Spleen (tissue), 11 donors: ENCODE measurements around the gene KMT2D. TPM values are rescaled to one million over a fixed set of nuclear protein-coding genes. Genes with fewer than 3 reads are reported as not detected.

Experiments used
- DNase-seq: peaks from one replicate; pipeline ENCODE4 v3.0.0-alpha.2; 2020
- H3K27ac ChIP-seq, 8 donors: fragments of 200-600 bp; sonication (generic) in 7 of 8; 1 replicate in 4 of 8; 2 replicates in 4 of 8; pipeline versions ENCODE4 v1.5.0 to v1.8.0; 2016 to 2021; ENCODE audit warnings: inconsistent platforms in 4 of 8, mild to moderate bottlenecking in 4 of 8, moderate library complexity in 1 of 8
- H3K27me3 ChIP-seq, 7 donors: fragments of 200-600 bp; sonication (generic) in 6 of 7; replicated peaks in 1 of 7; 1 replicate in 4 of 7; 2 replicates in 3 of 7; pipeline versions ENCODE4 v1.5.0 to v1.8.0; 2016 to 2021; ENCODE audit warnings: inconsistent platforms in 3 of 7, mild to moderate bottlenecking in 1 of 7
- H3K36me3 ChIP-seq, 6 donors: fragments of 200-600 bp; sonication (generic) in 5 of 6; 1 replicate in 4 of 6; 2 replicates in 2 of 6; pipeline versions ENCODE4 v1.5.0 to v1.8.0; 2016 to 2021; ENCODE audit warnings: inconsistent platforms in 2 of 6
- H3K4me1 ChIP-seq, 6 donors: fragments of 200-600 bp; sonication (generic) in 5 of 6; 1 replicate in 3 of 6; 2 replicates in 3 of 6; pipeline versions ENCODE4 v1.5.0 to v1.8.0; 2016 to 2021; ENCODE audit warnings: inconsistent platforms in 3 of 6
- H3K4me3 ChIP-seq, 8 donors: fragments of 200-600 bp; sonication (generic) in 7 of 8; 1 replicate in 4 of 8; 2 replicates in 4 of 8; pipeline versions ENCODE4 v1.5.0 to v1.8.0; 2016 to 2021; ENCODE audit warnings: inconsistent platforms in 4 of 8, mild to moderate bottlenecking in 4 of 8, moderate library complexity in 2 of 8
- H3K9me3 ChIP-seq, 8 donors: fragments of 200-600 bp; sonication (generic) in 7 of 8; 1 replicate in 4 of 8; 2 replicates in 4 of 8; pipeline versions ENCODE4 v1.5.0 to v1.8.0; 2016 to 2021; ENCODE audit warnings: inconsistent platforms in 4 of 8
- CTCF ChIP-seq, 11 experiments: fragments of 200-600 bp in 7 of 11; fragments of 450-650 bp in 4 of 11; sonication (generic) in 4 of 11; IDR thresholded peaks in 8 of 11; conservative IDR thresholded peaks in 3 of 11; 1 replicate in 7 of 11; 2 replicates in 4 of 11; pipeline versions ENCODE4 v1.4.0 to v1.8.0; 2016 to 2021; ENCODE audit warnings: antibody characterized with exemption in 11 of 11, inconsistent platforms in 4 of 11, mild to moderate bottlenecking in 1 of 11
- POLR2A ChIP-seq, 3 donors: fragments of 450-650 bp; IDR thresholded peaks; one replicate each; pipeline ENCODE4 v1.5.1; 2017; ENCODE audit warnings: antibody characterized with exemption in 3 of 3, mild to moderate bottlenecking in 1 of 3
- POLR2AphosphoS5 ChIP-seq, 3 donors: sonication (generic); formaldehyde crosslinking; IDR thresholded peaks; one replicate each; pipeline ENCODE4 v1.5.1; 2017; ENCODE audit warnings: antibody characterized with exemption in 3 of 3
- WGBS, 5 donors: extraction: QIAGEN DNeasy Blood & Tissue Kit in 3 of 5; methylation state at CpG; one replicate each; pipeline versions ENCODE4 v1.1.5 to v1.1.7; 2013 to 2018; 5-methylcytosine and 5-hydroxymethylcytosine counted together
- intact Hi-C: fragments of 100-400 bp; cut with DNase I; formaldehyde crosslinking; loops from one replicate; pipeline ENCODE4 v1.15.0; 2023; ENCODE audit warnings: low total_unique reads
- polyA plus RNA-seq, 3 donors: library from polyadenylated mRNA; stranded (reverse); fragments of 200-250 nt; gene quantifications; one replicate each; pipeline ENCODE4 v1.2.1, GENCODE V29; 2013
- total RNA-seq, 7 donors: library from RNA; depleted of rRNA in 3 of 7; stranded (reverse); fragments of >200 nt in 3 of 7; fragmentation: NEBNext Ultra II Directional in 4 of 7; extraction: Animal tissue kit (Norgen Biotek cat#: 25700) in 4 of 7; gene quantifications; one replicate each; pipeline versions ENCODE4 v1.1.0 to v1.2.1, GENCODE V29; 2016 to 2021
- donor health status: healthy with polysubstance abuse.
- donor health status: DM: no; HTN: no; CAD: no; lungs with moderate emphysema.
- donor health status: DM: no; HTN: no; CAD: no.
- donor health status: Bipolar disorder and iron deficiency.
- donor health status: healthy.
- donor health status: DM: no; HTN: no; CAD: no.
- donor health status: DM: yes; HTN: yes; CAD: no.

The KMT2D gene
- total and polyA plus RNA-seq, 10 donors: 5.1 to 172 (median 140) TPM

DNA sequence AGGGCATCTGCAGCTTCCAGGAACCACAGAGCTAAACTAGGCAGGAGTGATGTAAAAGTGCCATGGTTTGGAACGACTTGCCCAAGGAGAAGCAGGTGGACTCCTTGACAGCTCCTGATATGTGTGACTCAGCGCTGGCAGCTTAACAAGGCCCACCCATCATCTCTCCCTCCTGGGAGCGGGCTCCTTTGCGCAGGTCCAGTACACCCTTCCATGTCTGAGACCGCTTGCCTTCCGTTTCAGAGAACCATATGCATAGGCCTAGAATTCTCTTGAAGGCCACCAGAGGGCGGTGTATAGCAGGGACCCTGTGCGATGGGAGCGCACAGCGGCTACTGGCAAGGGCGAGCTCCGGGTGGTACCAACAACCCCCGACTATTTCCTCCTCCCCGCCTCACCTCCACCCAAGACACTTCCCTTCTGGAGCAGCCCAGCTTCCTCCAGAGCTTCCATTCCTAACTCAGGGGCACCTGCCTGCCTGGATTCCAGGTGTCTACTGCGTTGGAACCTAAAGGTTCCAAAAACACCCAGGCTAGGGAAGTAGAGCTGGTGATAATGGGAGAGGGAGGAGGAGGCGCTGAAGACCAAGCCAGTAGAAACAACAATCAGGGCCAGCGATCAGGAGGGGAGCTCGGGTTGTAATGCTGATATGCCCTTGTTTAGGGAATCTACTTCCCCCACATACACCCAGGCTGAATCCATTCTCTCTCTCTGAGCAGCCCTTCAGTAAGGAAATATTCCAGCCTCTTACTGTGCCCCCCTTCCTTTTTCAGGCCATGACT lies 27.7 kb upstream of the KMT2D start:
- 1 to 4% (median 1%) methylated on average over 16 to 18 of the region's 18 CpGs for WGBS, 5 donors
- H3K27me3 ChIP-seq: peaks cover 0 to 56% (median 47%) of the 10 kb centered on the region in 7 donors

DNA sequence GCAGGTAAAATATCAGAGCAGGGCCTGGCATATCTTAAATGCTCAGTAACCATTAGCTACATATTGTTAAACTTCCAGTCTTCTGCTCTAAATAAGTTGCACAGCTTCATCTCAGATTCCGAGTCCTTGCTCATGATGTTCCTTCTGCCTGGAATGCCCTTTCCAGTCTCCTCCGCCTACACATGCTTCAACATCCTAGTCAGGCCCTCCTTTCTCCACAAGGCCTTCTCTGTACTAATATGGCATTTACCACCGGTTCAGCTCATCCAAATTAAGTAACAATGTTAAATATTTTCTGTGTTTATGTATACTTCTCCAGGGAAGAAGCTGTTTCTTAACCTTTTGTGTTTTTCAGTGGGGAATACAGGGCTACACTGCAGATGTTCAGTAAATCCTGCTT lies 25.5 kb upstream of the KMT2D start:
- Histone ChIP-seq H3K27me3 (peaks cover 0 to 33% (median 26%) of the 10 kb centered on the region in 7 donors), H3K9me3 (peaks cover 0 to 4% (median 0%) of the 10 kb centered on the region in 8 donors), H3K4me1 (peaks cover 28 to 35% (median 33%) of the 10 kb centered on the region in 6 donors), H3K4me3 (no peak overlapping the region), H3K27ac (no peak overlapping the region), H3K36me3 (no peaks in the 10 kb centered on the region)
- DNase-seq: no peak
- WGBS, 5 donors: 70 to 91% (median 87%) methylated on average over 3 of the region's 3 CpGs
- TF ChIP-seq POLR2A (IDR thresholded peaks at IDR 0.05) (no peak), POLR2AphosphoS5 (IDR thresholded peaks at IDR 0.05) (no peak), CTCF (IDR thresholded peaks at IDR 0.05 in 8 of 11, conservative IDR thresholded peaks at IDR 0.05 in 3 of 11) (no peak)
- intact Hi-C loops: loop anchor here (5.0 kb wide), 2 partner anchors 36 to 151 kb away; no protein-coding TSS in a partner anchor

More for the DNA sequence above, 27.7 kb upstream of the KMT2D start:
- Histone ChIP-seq H3K36me3 (no peaks in the 10 kb centered on the region), H3K9me3 (peaks cover 0 to 4% (median 0%) of the 10 kb centered on the region in 8 donors), H3K27ac (no peak overlapping the region), H3K4me3 (peak overlapping the region in 2 of 8 donors; percentile 15 to 51), H3K4me1 (peaks cover 42 to 57% (median 54%) of the 10 kb centered on the region in 6 donors)
- TF ChIP-seq POLR2AphosphoS5 (IDR thresholded peaks at IDR 0.05) (peak; percentile 25 to 51 (median 45)), CTCF (IDR thresholded peaks at IDR 0.05 in 8 of 11, conservative IDR thresholded peaks at IDR 0.05 in 3 of 11) (peak; percentile 66 to 95 (median 90)), POLR2A (IDR thresholded peaks at IDR 0.05) (no peak)
- intact Hi-C loops: loop anchor here (5.0 kb wide), 2 partner anchors 34 to 149 kb away; no protein-coding TSS in a partner anchor
- peak; percentile 89 for DNase-seq

- no peak for DNase-seq
- TF ChIP-seq CTCF (IDR thresholded peaks at IDR 0.05 in 8 of 11, conservative IDR thresholded peaks at IDR 0.05 in 3 of 11) (no peak), POLR2A (IDR thresholded peaks at IDR 0.05) (no peak), POLR2AphosphoS5 (IDR thresholded peaks at IDR 0.05) (no peak)
- intact Hi-C loops: no loop called here
- 95 to 98% (median 97%) methylated on average over 3 of the region's 3 CpGs for WGBS, 5 donors
- Histone ChIP-seq H3K4me1 (peaks cover 11 to 18% (median 16%) of the 10 kb centered on the region in 6 donors), H3K27ac (no peak overlapping the region), H3K27me3 (peaks cover 0 to 17% (median 11%) of the 10 kb centered on the region in 7 donors), H3K4me3 (no peak overlapping the region), H3K9me3 (peaks cover 0 to 4% (median 0%) of the 10 kb centered on the region in 8 donors), H3K36me3 (no peaks in the 10 kb centered on the region)
Measured at GRCh38 chr12:49084438-49084837, 23.8 kb upstream of the KMT2D start.

DNA sequence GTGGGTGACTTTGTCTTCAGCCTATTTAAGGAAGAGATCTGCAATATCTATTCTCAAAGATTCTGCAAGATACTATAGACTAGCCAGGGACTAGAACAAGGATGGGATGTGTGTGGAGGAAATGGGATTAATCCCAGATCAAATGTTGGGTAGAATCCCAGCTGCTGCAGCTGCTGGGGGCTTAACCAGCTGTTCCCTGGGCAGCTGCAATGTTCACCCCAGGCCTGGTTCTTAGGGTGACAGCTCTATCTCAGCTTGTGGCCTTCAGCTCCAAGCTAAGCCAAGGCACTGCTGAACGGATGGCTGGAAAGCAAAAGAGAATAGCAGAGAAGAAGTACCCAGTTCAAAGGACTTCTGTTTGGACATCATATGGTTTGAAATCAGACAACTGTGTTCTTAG lies 19.2 kb upstream of the KMT2D start:
- H3K36me3 ChIP-seq: no peaks in the 10 kb centered on the region
- H3K27ac ChIP-seq: no peak overlapping the region
- TF ChIP-seq POLR2AphosphoS5 (IDR thresholded peaks at IDR 0.05) (no peak), CTCF (IDR thresholded peaks at IDR 0.05 in 8 of 11, conservative IDR thresholded peaks at IDR 0.05 in 3 of 11) (no peak), POLR2A (IDR thresholded peaks at IDR 0.05) (no peak)
- peaks cover 0 to 4% (median 0%) of the 10 kb centered on the region in 8 donors for H3K9me3 ChIP-seq
- intact Hi-C loops: no loop called here
- 63 to 93% (median 80%) methylated on average over 1 of the region's 1 CpG for WGBS, 5 donors
- no peak for DNase-seq
- H3K27me3 ChIP-seq: no peaks in the 10 kb centered on the region
- no peaks in the 10 kb centered on the region for H3K4me1 ChIP-seq
- no peak overlapping the region for H3K4me3 ChIP-seq
